Hepatocyte (in vitro differentiated cells): Measurements from ENCODE around the gene CLIP2. TPM values are rescaled to one million over a fixed set of nuclear protein-coding genes. Genes with fewer than 3 reads are reported as not detected.
"Not testable (repeated sequence)": the region's sequence is repeated elsewhere in the genome, so short reads cannot be mapped to it uniquely, and the experiment has no call there.

Experiments
- DNase-seq: peaks from one replicate; pipeline ENCODE4 v3.0.0-alpha.2; 2016; ENCODE audit warnings: low spot score
- H2AFZ ChIP-seq: fragments of 200-600 bp; sonication (generic); 2 replicates; pipeline ENCODE4 v1.6.0; 2016; ENCODE audit warnings: antibody characterized with exemption, mild to moderate bottlenecking
- H3K27ac ChIP-seq: fragments of 200-600 bp; sonication (generic); 2 replicates; pipeline ENCODE4 v1.5.1; 2016; ENCODE audit warnings: mild to moderate bottlenecking
- H3K27me3 ChIP-seq: fragments of 200-600 bp; sonication (generic); 2 replicates; pipeline ENCODE4 v1.6.1; 2016
- H3K36me3 ChIP-seq: fragments of 200-600 bp; sonication (generic); replicated peaks from 2 replicates; pipeline ENCODE4 v1.5.1; 2016; ENCODE audit warnings: low read depth; ENCODE audit not compliant: insufficient read depth
- H3K4me1 ChIP-seq: fragments of 200-600 bp; sonication (generic); 2 replicates; pipeline ENCODE4 v1.5.1; 2016; ENCODE audit warnings: mild to moderate bottlenecking, moderate library complexity; ENCODE audit not compliant: insufficient read depth
- H3K4me2 ChIP-seq: fragments of 200-600 bp; sonication (generic); 2 replicates; pipeline ENCODE4 v1.6.0; 2016
- H3K4me3 ChIP-seq: fragments of 200-600 bp; sonication (generic); 2 replicates; pipeline ENCODE4 v1.5.1; 2016; ENCODE audit warnings: mild to moderate bottlenecking
- H3K79me2 ChIP-seq: fragments of 200-600 bp; sonication (generic); 2 replicates; pipeline ENCODE4 v1.6.0; 2017; ENCODE audit warnings: mild to moderate bottlenecking
- H3K9me2 ChIP-seq: fragments of 200-600 bp; sonication (generic); replicated peaks from 2 replicates; pipeline ENCODE4 v1.6.0; 2017; ENCODE audit warnings: mild to moderate bottlenecking; ENCODE audit not compliant: insufficient read depth
- H3K9me3 ChIP-seq: fragments of 200-600 bp; sonication (generic); 2 replicates; pipeline ENCODE4 v1.5.1; 2016; ENCODE audit warnings: low read depth, mild to moderate bottlenecking
- H4K20me1 ChIP-seq: fragments of 200-600 bp; sonication (generic); 2 replicates; pipeline ENCODE4 v1.6.0; 2016; ENCODE audit warnings: mild to moderate bottlenecking; ENCODE audit not compliant: insufficient read depth, poor library complexity, severe bottlenecking
- EZH2 ChIP-seq: fragments of 200-600 bp; sonication (generic); IDR thresholded peaks from 2 replicates; pipeline ENCODE4 v1.6.1; 2016; ENCODE audit warnings: antibody characterized with exemption, mild to moderate bottlenecking, borderline replicate concordance
- EZH2phosphoT487 ChIP-seq: fragments of 200-600 bp; sonication (generic); IDR thresholded peaks from one replicate; pipeline ENCODE4 v1.6.1; 2018; ENCODE audit warnings: antibody characterized with exemption, mild to moderate bottlenecking, low read depth, moderate library complexity; ENCODE audit not compliant: unreplicated experiment, severe bottlenecking
- WGBS: methylation state at CpG from one replicate; pipeline ENCODE4 v1.1.6; 2016; ENCODE audit warnings: low lambda C conversion rate; ENCODE audit errors: missing lambda C conversion rate; 5-methylcytosine and 5-hydroxymethylcytosine counted together
- polyA plus RNA-seq: library from polyadenylated mRNA; unstranded; fragments of >200 nt; fragmentation: Nextera tagmentation; extraction: Ambion mirVana; gene quantifications from 2 replicates; pipeline ENCODE4 v1.2.1, GENCODE V29; 2016
- total RNA-seq: library from RNA; depleted of rRNA; stranded (reverse); fragments of >200 nt; gene quantifications from 2 replicates; pipeline ENCODE4 v1.2.3, GENCODE V29; 2014
- TF ChIP-seq, protein P1 (sequence below): fragments of 200-600 bp; sonication (generic); IDR thresholded peaks from 2 replicates; pipeline ENCODE4 v1.5.1; 2016; ENCODE audit warnings: antibody characterized with exemption, mild to moderate bottlenecking; ENCODE audit not compliant: poor library complexity

The CLIP2 gene
- total and polyA plus RNA-seq, 2 experiments from 2014 or later, result 17.9 to 28.5 TPM

DNA sequence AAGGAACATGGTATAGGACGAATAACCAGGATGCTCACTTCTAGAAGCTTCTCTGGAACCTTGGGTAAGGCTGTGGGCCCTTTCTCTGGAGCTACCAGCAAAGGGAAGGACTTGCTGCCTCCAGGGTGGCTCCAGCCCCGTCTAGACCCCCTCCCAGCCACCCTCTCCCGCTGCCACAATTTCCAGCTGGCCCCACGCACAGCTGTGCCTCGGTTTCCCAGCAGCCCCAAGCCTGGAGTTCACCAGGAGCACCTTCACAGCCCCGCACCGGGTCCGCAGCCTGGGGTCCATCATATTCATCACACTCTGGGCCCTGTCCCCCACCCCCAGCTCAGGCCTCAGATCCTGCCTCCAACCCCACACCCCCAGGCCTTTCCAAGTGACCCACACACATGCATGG, 128.9 kb downstream of the CLIP2 start:
- H3K4me2 ChIP-seq, result no peak overlapping the region
- WGBS, result 93% methylated on average over 7 of the region's 8 CpGs
- TF ChIP-seq EZH2phosphoT487 (no peak), EZH2 (no peak)

DNA sequence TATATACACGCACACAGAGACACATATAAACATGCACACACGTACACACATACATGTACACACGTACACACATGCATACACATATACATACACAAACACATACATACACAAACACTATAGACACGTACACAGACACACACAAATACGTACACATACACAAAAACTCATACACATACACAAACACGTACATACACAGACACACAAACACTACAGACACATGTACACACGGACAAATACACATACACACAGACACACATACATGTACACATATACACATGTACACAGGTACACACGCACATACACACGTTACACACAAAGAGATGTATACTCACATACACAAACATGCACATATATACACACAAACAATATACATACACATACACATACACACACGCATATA, 129.3 kb downstream of the CLIP2 start:
- Histone ChIP-seq H3K27me3 (no peaks in the 10 kb centered on the region), H3K4me1 (no peaks in the 10 kb centered on the region), H3K4me2 (no peak overlapping the region), H3K27ac (no peak overlapping the region), H3K79me2 (no peaks in the 10 kb centered on the region), H4K20me1 (no peaks in the 10 kb centered on the region), H2AFZ (no peak overlapping the region), H3K9me3 (no peaks in the 10 kb centered on the region), H3K9me2 (no peaks in the 10 kb centered on the region), H3K36me3 (no peaks in the 10 kb centered on the region), H3K4me3 (no peak overlapping the region)
- no peak for TF ChIP-seq EZH2
- TF ChIP-seq EZH2phosphoT487, result no peak
- TF ChIP-seq, protein P1, sequence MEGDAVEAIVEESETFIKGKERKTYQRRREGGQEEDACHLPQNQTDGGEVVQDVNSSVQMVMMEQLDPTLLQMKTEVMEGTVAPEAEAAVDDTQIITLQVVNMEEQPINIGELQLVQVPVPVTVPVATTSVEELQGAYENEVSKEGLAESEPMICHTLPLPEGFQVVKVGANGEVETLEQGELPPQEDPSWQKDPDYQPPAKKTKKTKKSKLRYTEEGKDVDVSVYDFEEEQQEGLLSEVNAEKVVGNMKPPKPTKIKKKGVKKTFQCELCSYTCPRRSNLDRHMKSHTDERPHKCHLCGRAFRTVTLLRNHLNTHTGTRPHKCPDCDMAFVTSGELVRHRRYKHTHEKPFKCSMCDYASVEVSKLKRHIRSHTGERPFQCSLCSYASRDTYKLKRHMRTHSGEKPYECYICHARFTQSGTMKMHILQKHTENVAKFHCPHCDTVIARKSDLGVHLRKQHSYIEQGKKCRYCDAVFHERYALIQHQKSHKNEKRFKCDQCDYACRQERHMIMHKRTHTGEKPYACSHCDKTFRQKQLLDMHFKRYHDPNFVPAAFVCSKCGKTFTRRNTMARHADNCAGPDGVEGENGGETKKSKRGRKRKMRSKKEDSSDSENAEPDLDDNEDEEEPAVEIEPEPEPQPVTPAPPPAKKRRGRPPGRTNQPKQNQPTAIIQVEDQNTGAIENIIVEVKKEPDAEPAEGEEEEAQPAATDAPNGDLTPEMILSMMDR, result no peak
- DNase-seq, result no peak
- 86% methylated on average over 10 of the region's 10 CpGs for WGBS

More for the DNA sequence above, 128.9 kb downstream of the CLIP2 start:
- Histone ChIP-seq H3K79me2 (no peaks in the 10 kb centered on the region), H3K27me3 (no peaks in the 10 kb centered on the region), H3K27ac (no peak overlapping the region), H2AFZ (no peak overlapping the region), H3K9me2 (no peaks in the 10 kb centered on the region), H4K20me1 (no peaks in the 10 kb centered on the region), H3K4me3 (no peak overlapping the region), H3K9me3 (no peaks in the 10 kb centered on the region), H3K4me1 (no peaks in the 10 kb centered on the region), H3K36me3 (no peaks in the 10 kb centered on the region)
- DNase-seq, result no peak

DNA sequence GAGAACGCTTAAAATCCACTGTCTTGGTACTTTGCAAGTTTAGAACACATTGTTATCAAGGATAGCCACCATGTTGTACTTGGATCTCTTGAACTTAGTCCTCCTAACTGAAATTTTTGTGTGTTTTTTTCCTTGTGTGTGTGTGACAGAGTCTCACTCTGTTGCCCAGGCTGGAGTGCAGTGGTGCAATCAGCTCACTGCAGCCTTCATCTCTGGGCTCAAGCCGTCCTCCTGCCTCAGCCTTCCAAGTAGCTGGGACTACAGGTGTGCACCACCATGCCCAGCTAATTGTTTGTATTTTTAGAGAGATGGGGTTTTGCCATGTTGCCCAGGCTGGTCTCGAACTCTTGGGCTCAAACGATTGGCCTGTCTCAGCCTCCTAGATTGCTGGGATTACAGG, 130.0 kb downstream of the CLIP2 start:
- H3K27me3 ChIP-seq, H3K4me2 ChIP-seq, H3K4me3 ChIP-seq, DNase-seq, H4K20me1 ChIP-seq, H2AFZ ChIP-seq, H3K79me2 ChIP-seq, H3K36me3 ChIP-seq, H3K27ac ChIP-seq, H3K9me2 ChIP-seq, H3K4me1 ChIP-seq, H3K9me3 ChIP-seq: not testable (repeated sequence)
- WGBS, result 62% methylated on average over 4 of the region's 4 CpGs

DNA sequence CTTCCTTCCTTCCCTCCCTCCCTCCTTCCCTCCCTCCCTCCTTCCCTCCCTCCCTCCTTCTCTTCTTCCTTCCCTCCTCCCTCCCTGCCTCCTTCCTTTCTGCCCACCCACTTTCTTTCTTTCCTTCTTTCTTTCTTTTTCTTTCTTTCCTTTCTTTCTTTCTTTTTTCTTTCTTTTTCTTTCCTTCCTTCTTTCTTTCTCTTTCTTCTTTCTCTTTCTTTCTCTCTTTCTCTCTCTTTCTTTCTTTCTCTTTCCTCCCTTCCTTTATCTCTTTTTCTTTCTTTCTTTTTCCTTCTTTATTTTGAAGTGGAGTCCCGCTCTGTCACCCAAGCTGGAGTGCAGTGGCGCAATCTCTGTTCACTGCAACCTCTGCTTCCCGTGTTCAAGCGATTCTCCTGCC, 130.8 kb downstream of the CLIP2 start:
- Histone ChIP-seq H3K27me3 (no peaks in the 10 kb centered on the region), H2AFZ (no peak overlapping the region), H3K27ac (no peak overlapping the region), H3K4me1 (no peaks in the 10 kb centered on the region), H4K20me1 (no peaks in the 10 kb centered on the region), H3K36me3 (no peaks in the 10 kb centered on the region), H3K9me2 (no peaks in the 10 kb centered on the region), H3K4me3 (no peak overlapping the region), H3K4me2 (no peak overlapping the region), H3K79me2 (no peaks in the 10 kb centered on the region), H3K9me3 (no peaks in the 10 kb centered on the region)
- DNase-seq, result no peak
- no peak for TF ChIP-seq EZH2
- TF ChIP-seq, protein P1, result no peak
- no peak for TF ChIP-seq EZH2phosphoT487
- WGBS, result 92% methylated on average over 4 of the region's 4 CpGs
